ENCODE measurements around the gene ANKRD50.

DNA sequence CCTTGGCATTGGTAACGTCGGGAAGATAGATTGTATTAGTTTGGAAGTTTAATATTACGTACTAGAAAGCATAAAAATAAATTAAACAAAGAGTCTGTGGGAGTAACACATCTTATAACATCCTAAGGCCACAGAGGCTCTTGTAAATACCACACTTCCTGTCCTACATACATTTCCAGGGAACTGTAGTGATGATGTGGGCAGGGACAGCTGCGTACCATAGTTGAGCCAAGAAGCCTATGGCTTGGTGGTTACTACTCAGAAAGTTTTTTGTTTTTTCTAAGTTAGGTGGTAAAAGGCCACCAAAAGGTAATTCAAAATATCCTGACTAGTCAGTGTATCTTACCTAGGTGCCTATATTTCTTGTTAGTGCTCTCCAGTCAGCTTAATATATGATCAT lies 4.6 kb upstream of the ANKRD50 start:
- TF ChIP-seq, protein P1, sequence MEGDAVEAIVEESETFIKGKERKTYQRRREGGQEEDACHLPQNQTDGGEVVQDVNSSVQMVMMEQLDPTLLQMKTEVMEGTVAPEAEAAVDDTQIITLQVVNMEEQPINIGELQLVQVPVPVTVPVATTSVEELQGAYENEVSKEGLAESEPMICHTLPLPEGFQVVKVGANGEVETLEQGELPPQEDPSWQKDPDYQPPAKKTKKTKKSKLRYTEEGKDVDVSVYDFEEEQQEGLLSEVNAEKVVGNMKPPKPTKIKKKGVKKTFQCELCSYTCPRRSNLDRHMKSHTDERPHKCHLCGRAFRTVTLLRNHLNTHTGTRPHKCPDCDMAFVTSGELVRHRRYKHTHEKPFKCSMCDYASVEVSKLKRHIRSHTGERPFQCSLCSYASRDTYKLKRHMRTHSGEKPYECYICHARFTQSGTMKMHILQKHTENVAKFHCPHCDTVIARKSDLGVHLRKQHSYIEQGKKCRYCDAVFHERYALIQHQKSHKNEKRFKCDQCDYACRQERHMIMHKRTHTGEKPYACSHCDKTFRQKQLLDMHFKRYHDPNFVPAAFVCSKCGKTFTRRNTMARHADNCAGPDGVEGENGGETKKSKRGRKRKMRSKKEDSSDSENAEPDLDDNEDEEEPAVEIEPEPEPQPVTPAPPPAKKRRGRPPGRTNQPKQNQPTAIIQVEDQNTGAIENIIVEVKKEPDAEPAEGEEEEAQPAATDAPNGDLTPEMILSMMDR (IDR thresholded peaks at IDR 0.05): no peak
- no peak for TF ChIP-seq POLR2A (IDR thresholded peaks at IDR 0.05)
- no peak for TF ChIP-seq POLR2AphosphoS5 (IDR thresholded peaks at IDR 0.05)
